HG02870 (cell line): ENCODE results near the gene SNTG2.

Source experiments
- ATAC-seq: cut with Tn5 transposase; IDR thresholded peaks from one replicate; pipeline ENCODE4 v1.9.1; 2021; ENCODE audit warnings: mild to moderate bottlenecking, moderate library complexity; ENCODE audit not compliant: unreplicated experiment

The SNTG2 gene

GRCh38 chr2:1170241-1170640 is 219.6 kb downstream of the SNTG2 start:
- ATAC-seq = no peak

- ATAC-seq = no peak
Measured at GRCh38 chr2:1170711-1171110, 220.1 kb downstream of the SNTG2 start.

- ATAC-seq = no peak
Measured at GRCh38 chr2:1173528-1173927, 222.9 kb downstream of the SNTG2 start.

GRCh38 chr2:1181893-1182292 is 231.2 kb downstream of the SNTG2 start:
- no peak for ATAC-seq

GRCh38 chr2:1183300-1183699 is 232.7 kb downstream of the SNTG2 start:
- no peak for ATAC-seq

- no peak for ATAC-seq
Measured at GRCh38 chr2:1186421-1186820, 235.8 kb downstream of the SNTG2 start.

GRCh38 chr2:1187189-1187588 is 236.5 kb downstream of the SNTG2 start:
- ATAC-seq = no peak

- ATAC-seq = no peak
Measured at GRCh38 chr2:1192121-1192520, 241.5 kb downstream of the SNTG2 start.

GRCh38 chr2:1193801-1194200 is 243.2 kb downstream of the SNTG2 start:
- no peak for ATAC-seq

- ATAC-seq = no peak
Measured at GRCh38 chr2:1203772-1204171, 253.1 kb downstream of the SNTG2 start.

GRCh38 chr2:1205853-1206252 is 255.2 kb downstream of the SNTG2 start:
- ATAC-seq = no peak

- ATAC-seq = no peak
Measured at GRCh38 chr2:1207962-1208510, 257.4 kb downstream of the SNTG2 start.

GRCh38 chr2:1208522-1208921 is 257.9 kb downstream of the SNTG2 start:
- no peak for ATAC-seq

GRCh38 chr2:1209246-1209645 is 258.6 kb downstream of the SNTG2 start:
- no peak for ATAC-seq

GRCh38 chr2:1209761-1210160 is 259.1 kb downstream of the SNTG2 start:
- ATAC-seq = no peak

- ATAC-seq = no peak
Measured at GRCh38 chr2:1210352-1210751, 259.7 kb downstream of the SNTG2 start.

- ATAC-seq = no peak
Measured at GRCh38 chr2:1219901-1220573, 269.4 kb downstream of the SNTG2 start.

- ATAC-seq = no peak
Measured at GRCh38 chr2:1222056-1222455, 271.4 kb downstream of the SNTG2 start.

- no peak for ATAC-seq
Measured at GRCh38 chr2:1223791-1224190, 273.1 kb downstream of the SNTG2 start.

GRCh38 chr2:1224901-1225300 is 274.3 kb downstream of the SNTG2 start:
- no peak for ATAC-seq

GRCh38 chr2:1226766-1227165 is 276.1 kb downstream of the SNTG2 start:
- ATAC-seq = no peak

- ATAC-seq = no peak
Measured at GRCh38 chr2:1227274-1227900, 276.7 kb downstream of the SNTG2 start.
